Brain microvascular endothelial cell (primary cell): ENCODE results near the gene GPRC5C.

Experiments
- DNase-seq: peaks from one replicate; pipeline ENCODE4 v3.0.0-alpha.2; 2020
- H3K27ac ChIP-seq: fragments of 250-450 bp; sonication (Bioruptor Pico); 2 replicates; pipeline ENCODE4 v1.5.1; 2020; ENCODE audit warnings: mild to moderate bottlenecking, moderate library complexity
- H3K27me3 ChIP-seq: fragments of 250-450 bp; sonication (Bioruptor Pico); replicated peaks from 2 replicates; pipeline ENCODE4 v1.5.1; 2020; ENCODE audit warnings: mild to moderate bottlenecking
- H3K36me3 ChIP-seq: fragments of 250-450 bp; sonication (Bioruptor Pico); replicated peaks from 2 replicates; pipeline ENCODE4 v1.5.1; 2020; ENCODE audit warnings: mild to moderate bottlenecking
- H3K4me3 ChIP-seq: 2 replicates; pipeline ENCODE4 v1.5.1; 2011; ENCODE audit warnings: low read depth, mild to moderate bottlenecking, control low read depth, low read length, moderate library complexity
- CTCF ChIP-seq: IDR thresholded peaks from 2 replicates; pipeline ENCODE4 v1.5.1; 2011; ENCODE audit warnings: low read depth, mild to moderate bottlenecking, moderate library complexity, low read length, control low read depth, inconsistent platforms; ENCODE audit errors: missing control alignments
- in situ Hi-C: cut with HindIII; loops from 2 replicates; pipeline ENCODE4 v1.10.0; 2017; ENCODE audit warnings: low sequenced_read_pairs, low pct_ligation_motif_present

GPRC5C gene

GRCh38 chr17:74430706-74431567, 951 bp upstream of the GPRC5C start:
- Histone ChIP-seq H3K36me3 (no peaks in the 10 kb centered on the region), H3K4me3 (peak overlapping the region; percentile 17), H3K27ac (no peak overlapping the region), H3K27me3 (peaks cover 35% of the 10 kb centered on the region)
- in situ Hi-C loops, result no loop called here
- DNase-seq, result peak; percentile 69
- TF ChIP-seq CTCF, result no peak

- Histone ChIP-seq H3K4me3 (no peak overlapping the region), H3K27me3 (peaks cover 35% of the 10 kb centered on the region), H3K36me3 (no peaks in the 10 kb centered on the region), H3K27ac (no peak overlapping the region)
- no peak for DNase-seq
- no peak for TF ChIP-seq CTCF
- in situ Hi-C loops, result no loop called here
Measured at GRCh38 chr17:74432424-74432690, 469 bp downstream of the GPRC5C start.

- Histone ChIP-seq H3K27ac (no peak overlapping the region), H3K36me3 (no peaks in the 10 kb centered on the region), H3K27me3 (peaks cover 35% of the 10 kb centered on the region), H3K4me3 (no peak overlapping the region)
- in situ Hi-C loops, result no loop called here
- no peak for TF ChIP-seq CTCF
- DNase-seq, result no peak
Measured at GRCh38 chr17:74432766-74433391, 991 bp downstream of the GPRC5C start.

GRCh38 chr17:74433421-74434121, 1.7 kb downstream of the GPRC5C start:
- Histone ChIP-seq H3K27ac (no peak overlapping the region), H3K4me3 (no peak overlapping the region), H3K27me3 (peaks cover 35% of the 10 kb centered on the region), H3K36me3 (no peaks in the 10 kb centered on the region)
- no peak for TF ChIP-seq CTCF
- in situ Hi-C loops, result no loop called here
- no peak for DNase-seq

GRCh38 chr17:74435775-74436359, 4.0 kb downstream of the GPRC5C start:
- DNase-seq, result no peak
- no peak for TF ChIP-seq CTCF
- Histone ChIP-seq H3K36me3 (no peaks in the 10 kb centered on the region), H3K4me3 (no peak overlapping the region), H3K27ac (no peak overlapping the region), H3K27me3 (peaks cover 30% of the 10 kb centered on the region)
- in situ Hi-C loops, result no loop called here
